ENCODE data around the gene C3orf49. TPM values are rescaled to one million over a fixed set of nuclear protein-coding genes. Genes with fewer than 3 reads are reported as not detected.

C3orf49 gene
- polyA plus RNA-seq, 3 donors: not detected

DNA sequence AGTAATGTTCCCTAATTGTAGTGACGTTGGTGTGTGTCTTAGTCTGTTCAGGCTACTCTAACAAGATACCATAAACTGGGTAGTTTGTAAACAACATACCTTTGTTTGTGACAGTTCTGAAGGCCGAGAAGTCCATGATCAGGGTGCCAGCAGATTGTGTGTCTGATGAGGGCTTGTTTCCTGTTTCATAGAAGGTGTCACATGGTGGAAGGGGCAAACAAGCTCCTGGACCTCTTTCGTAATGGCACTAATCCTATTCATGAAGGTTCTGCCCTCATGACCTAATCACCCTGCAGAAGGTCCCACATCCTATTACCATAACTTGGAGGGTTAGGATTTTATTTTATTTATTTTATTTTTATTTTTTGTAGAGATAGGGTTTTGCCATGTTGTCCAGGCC lies 55.7 kb downstream of the C3orf49 start:
- H3K27ac ChIP-seq (ENCODE audit: low read depth, low read length): no peak overlapping the region
- WGBS, 3 donors: 69 to 79% (median 70%) methylated on average over 3 of the region's 3 CpGs

DNA sequence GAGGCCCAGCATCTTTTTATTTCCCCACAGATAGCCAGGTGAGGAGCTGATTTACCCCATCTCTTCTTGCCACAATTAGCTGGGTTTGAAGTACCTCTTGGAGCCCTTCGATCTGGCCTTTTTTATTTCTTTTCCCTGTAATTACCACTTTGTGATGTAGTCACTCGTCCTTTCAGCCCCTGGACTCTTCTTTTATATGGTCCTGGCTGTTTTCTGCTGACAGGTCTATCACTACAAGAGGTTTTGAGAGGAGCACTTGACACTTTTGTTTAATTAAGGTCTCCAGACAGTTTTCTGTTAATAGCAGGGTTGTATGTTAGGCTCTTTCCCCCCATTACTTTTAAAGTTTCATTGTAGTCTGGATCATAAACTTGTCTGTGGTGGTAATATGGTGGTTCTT lies 56.4 kb downstream of the C3orf49 start:
- H3K27ac ChIP-seq (ENCODE audit: low read depth, low read length): no peak overlapping the region
- 85 to 96% (median 87%) methylated on average over 2 of the region's 2 CpGs for WGBS, 3 donors

DNA sequence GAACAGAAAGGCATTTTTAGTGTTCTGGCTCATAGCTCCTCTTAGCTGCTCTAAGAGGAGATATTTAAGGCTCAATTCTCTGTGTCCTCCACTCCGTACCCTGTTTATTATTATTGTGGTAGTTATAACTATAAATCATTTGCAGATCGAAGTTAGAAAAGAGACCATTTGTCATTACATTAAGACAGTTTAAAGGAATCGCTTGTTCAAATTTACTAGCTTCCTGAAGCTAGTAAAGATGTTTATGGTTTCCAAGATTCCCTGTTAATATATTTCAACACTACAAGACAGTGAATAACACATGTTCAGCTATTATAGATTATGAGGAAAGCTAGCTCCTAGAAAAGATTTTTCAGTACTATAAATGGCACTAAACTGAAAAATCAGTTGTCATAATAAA lies 57.2 kb downstream of the C3orf49 start:
- H3K27ac ChIP-seq (ENCODE audit: low read depth, low read length): no peak overlapping the region
- 54 to 70% (median 66%) methylated on average over 3 of the region's 3 CpGs for WGBS, 3 donors

DNA sequence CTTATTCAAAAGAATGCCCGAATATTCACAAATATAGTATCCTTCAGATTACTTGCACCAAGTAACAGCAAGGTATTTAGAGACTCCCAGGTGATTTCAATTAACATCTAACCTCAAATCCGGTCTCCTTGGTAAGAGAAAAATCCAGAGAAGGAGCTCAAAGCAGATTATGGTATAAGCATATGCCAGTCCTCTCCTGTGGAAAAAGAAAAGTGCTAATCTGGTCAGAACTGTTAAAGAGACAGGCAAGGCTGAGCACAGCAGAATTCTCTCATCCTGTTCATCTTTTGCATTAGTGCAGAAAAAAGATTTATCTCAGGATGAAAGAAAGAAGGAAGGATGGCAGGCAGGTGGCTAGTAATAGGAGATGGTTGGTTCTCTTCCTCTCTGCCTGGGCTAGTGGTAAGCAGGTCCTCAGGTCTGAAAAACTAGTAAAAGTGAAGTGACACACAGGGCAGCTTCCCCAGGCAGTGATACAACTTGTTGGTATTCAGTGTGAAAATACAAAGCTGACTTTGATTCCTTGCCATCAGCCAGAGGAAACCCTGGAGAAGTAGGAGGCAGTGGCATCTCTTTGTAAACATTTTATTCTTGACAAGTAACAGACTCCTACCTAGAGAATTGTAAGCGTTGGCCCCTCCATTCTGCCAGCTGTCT lies 58.8 kb downstream of the C3orf49 start:
- no peak overlapping the region for H3K27ac ChIP-seq (ENCODE audit: low read depth, low read length)
- 57 to 87% (median 84%) methylated on average over 3 of the region's 3 CpGs for WGBS, 3 donors

DNA sequence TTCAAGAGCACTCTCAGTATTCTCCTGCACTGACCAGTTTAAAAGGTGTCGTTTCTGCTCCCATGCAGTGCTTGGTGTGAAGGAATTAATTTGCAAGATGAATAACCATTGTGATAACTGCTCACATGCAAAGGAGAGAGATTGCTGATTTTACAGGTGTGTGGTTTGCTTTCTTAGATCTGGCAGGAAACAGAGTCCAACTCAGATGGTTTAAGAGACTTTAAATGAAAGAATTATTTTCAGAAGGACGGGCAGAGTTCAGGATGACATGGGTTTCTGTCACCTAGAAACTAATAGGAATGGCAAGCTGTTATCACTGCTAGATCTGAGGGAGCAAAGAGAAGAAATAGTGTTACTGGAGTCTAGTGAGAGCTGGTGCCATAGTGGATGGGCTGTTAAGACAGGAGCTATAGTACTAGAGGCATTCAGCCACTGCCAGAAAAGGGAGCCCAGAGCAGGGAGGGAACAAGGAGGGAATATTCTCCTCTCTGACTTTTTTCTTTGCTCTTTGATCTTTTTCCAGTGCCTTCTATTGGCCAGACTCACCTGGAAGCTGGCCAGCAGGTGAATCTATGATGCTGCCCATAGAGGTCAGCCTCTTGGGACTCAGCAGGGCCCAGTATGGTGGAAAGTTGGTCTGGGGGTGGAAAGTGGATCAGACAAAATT lies 59.4 kb downstream of the C3orf49 start:
- no peak overlapping the region for H3K27ac ChIP-seq (ENCODE audit: low read depth, low read length)
- 73 to 85% (median 80%) methylated on average over 2 of the region's 2 CpGs for WGBS, 3 donors

DNA sequence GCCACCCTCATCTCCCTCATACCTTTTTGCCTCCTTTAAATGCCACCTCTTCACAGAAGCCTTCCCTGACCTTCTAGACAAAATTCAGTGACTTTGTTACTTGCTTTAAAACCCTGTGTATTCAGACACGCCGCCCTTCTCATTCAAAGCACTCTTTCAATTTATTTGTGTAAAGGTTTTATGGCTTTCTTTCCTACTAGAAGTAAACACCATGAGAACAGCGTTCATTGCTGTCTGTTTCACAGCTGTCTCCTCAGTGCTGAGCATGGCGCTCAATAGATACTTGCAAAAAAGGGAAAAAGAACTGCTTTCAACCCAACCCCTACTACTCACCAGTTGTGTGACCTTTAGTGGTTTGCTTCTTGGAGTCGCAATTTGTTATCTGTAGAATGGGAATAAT lies 61.6 kb downstream of the C3orf49 start:
- H3K27ac ChIP-seq (ENCODE audit: low read depth, low read length): no peak overlapping the region
- 88 to 98% (median 96%) methylated on average over 5 of the region's 5 CpGs for WGBS, 3 donors

DNA sequence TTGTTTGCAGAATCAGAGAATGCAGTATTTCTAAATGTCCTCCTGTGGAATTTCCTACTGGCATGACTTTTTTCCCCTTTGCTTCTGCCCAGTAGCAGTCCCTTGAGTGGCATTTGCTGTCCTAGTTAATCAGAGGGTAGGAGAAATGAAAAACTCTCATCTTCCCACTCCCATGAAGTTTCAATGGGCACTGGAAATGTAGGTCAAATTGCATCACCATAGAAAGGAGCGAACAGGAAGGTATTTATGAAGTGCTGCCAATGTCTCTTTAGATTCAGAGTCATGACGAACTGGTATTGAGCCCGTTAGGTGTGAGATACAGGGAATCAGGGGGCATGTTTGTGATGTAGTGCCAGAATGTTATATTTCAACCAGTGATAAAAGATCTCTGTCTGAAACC lies 67.8 kb downstream of the C3orf49 start:
- H3K27ac ChIP-seq (ENCODE audit: low read depth, low read length): no peak overlapping the region
- 36 to 60% (median 58%) methylated on average over 3 of the region's 3 CpGs for WGBS, 3 donors

DNA sequence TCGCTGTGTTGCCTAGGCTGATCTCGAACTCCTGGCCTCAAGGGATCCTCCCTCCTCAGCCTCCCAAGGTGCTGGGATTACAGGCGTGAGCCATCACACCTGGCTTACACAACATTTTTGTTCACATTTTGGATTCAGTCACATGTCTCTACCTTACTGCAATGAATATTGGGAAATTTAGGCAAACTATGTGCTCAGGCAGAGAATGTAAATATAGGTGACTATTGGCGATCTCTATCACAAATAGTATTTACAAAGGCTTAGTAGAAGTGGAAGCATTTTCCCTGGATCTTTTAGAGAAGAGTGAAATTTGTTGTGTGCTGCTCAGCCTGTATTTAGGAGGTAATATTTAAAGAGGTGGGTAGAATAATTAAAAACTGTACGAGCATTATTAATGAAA lies 72.4 kb downstream of the C3orf49 start:
- 83 to 97% (median 96%) methylated on average over 5 of the region's 5 CpGs for WGBS, 3 donors
- H3K27ac ChIP-seq (ENCODE audit: low read depth, low read length): no peak overlapping the region

DNA sequence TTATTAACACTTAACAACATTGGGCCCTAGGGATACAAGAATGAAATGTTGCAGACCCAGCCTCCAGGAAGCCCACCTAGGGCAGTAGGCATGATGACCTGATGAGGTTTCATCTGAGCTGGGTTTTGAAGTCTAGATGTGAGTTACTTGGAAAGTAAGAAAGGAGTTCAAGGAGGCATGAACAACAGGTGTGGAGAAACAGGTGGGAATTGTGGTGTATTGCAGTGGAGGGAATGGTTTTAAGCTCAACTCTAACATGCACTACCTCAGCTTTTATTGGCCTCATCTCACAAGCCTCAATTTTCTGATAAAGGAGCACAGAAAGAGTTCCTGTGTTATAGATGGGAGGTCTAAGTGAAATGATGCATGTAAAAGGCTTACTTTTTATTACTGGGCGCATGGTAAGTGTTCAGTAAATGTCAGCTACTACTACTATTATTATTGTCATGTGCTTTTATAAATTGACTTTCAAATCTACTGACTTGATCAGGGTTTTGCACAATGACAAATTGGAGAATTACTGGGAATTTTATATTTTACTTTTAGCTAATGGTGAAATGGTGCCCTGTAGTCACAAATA lies 73.8 kb downstream of the C3orf49 start:
- 95 to 100% (median 97%) methylated on average over 1 of the region's 1 CpG for WGBS, 3 donors
- H3K27ac ChIP-seq (ENCODE audit: low read depth, low read length): no peak overlapping the region

DNA sequence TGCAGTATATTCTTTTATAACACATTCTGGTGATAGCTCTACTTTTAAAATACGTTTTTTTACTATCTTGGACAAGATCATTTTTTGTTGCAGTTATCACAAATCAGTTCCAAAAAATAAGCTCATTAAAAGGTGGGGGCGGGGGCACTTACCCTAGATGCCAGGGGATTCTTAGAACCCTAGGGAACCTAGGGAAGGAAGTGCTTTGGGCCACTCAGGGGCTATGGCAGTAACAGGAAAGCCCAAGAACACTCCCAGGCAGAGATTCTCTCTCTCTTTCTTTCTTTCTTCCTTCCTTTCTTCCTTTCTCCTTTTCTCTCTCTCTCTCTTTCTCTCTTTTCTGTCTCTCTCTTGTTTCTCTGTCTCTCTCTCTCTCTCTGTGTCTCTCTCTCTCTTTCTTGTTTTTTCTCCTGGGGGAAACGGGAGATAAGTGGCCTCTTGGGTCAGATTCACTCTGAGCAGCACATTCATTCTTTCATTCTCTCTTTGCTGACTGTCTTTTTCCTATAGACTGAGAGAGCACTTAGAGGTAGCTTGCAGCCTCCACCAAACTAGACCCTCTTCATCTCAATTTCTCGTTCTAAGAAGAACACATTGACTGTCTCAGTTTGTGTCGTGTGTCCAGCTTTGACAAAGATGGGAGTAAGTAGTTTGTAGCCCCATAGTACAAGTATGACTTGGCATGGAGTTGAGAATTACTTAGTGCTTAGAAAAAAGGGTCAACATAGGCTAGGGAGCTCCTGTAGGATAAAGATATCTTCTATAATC lies 76.5 kb downstream of the C3orf49 start:
- 64 to 78% (median 71%) methylated on average over 5 of the region's 5 CpGs for WGBS, 3 donors
- no peak overlapping the region for H3K27ac ChIP-seq (ENCODE audit: low read depth, low read length)

DNA sequence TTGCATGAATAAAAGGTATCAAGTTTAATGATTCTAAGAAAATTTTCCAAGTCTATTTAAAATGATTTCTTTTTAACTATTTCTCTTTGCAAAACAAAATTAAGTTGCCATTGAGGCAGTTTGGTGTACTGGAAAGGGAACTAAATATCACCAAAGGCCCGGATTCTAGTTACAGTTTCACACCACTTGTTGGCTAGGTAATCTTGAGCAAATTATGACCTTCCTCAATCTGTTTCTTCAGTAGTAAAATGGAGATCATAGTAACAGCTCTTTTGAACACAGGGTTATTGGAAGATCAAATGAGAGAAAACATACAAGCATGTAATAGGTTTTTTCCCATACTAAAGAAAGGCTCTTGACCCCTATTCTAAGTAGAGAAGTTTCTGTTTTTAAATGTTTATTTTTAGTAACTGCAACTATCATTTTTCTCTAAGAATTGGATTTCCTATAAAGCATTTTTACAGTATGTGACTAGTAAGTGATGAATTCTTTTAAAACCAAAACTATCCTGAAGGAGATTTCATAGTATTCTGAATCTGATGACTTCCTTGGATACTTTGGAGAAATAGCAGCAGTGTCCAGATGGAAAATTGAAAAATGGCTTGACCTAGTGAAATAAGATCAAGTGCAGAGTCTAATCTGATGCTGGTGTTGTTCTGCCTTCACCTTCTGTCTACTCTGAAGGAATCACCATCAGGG lies 77.4 kb downstream of the C3orf49 start:
- 43 to 79% (median 52%) methylated on average over 1 of the region's 1 CpG for WGBS, 3 donors

More for the DNA sequence above, 77.4 kb downstream of the C3orf49 start:
- no peak overlapping the region for H3K27ac ChIP-seq (ENCODE audit: low read depth, low read length)

Other genes starting within 250 kb of the C3orf49 start
- under 1 TPM in 1 of 3 donors, not detected in 2; 0.06 TPM for gene SNTN, start 166.6 kb upstream of the C3orf49 start, polyA plus RNA-seq
- 100 to 1,000 TPM in 1 of 3 donors, 10 to 100 TPM in 2; 37.1 to 106 (median 41.8) TPM for gene THOC7, start 44.5 kb downstream of the C3orf49 start, polyA plus RNA-seq
- gene ATXN7, start 44.6 kb downstream of the C3orf49 start, polyA plus RNA-seq: 1 to 10 TPM; 5.2 to 8.4 (median 5.5) TPM
- gene SCAANT1, start 93.1 kb downstream of the C3orf49 start, polyA plus RNA-seq: not detected
- gene PSMD6, start 204.2 kb downstream of the C3orf49 start, polyA plus RNA-seq: 100 to 1,000 TPM in 1 of 3 donors, 10 to 100 TPM in 2; 62.9 to 222 (median 65.2) TPM